Activated CD8-positive, alpha-beta memory T cell treated with anti-CD3 and anti-CD28 coated beads, Interleukin-2, amount 50 U/mL, for 48 hours (primary cell): ENCODE measurements around the gene ABCD3.

Source experiments
- DNase-seq: peaks from one replicate; pipeline ENCODE4 v3.0.0-alpha.2; 2020

ABCD3 gene

DNA sequence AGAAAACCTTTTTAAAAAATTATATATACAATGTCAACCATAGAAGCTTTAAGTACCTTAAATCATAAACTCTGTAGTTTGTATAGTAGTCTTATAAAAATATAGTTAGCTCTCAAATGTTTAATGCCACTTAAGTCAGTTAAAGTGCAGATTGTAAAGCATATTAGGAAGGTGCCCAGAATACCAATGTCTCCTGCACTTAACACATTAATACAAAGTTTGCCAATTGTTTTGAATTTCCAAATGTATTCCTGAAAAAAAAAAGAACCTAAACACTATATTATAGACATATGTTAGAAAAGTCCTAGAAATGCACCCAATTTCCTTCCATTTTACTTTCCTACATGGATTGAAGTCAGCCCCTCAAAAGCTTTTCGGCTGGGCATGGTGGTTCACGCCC lies 111.2 kb downstream of the ABCD3 start:
- no peak for DNase-seq

- no peak for DNase-seq
These were observed 112.2 kb downstream of the ABCD3 start for GRCh38 chr1:94530373-94530878.

DNA sequence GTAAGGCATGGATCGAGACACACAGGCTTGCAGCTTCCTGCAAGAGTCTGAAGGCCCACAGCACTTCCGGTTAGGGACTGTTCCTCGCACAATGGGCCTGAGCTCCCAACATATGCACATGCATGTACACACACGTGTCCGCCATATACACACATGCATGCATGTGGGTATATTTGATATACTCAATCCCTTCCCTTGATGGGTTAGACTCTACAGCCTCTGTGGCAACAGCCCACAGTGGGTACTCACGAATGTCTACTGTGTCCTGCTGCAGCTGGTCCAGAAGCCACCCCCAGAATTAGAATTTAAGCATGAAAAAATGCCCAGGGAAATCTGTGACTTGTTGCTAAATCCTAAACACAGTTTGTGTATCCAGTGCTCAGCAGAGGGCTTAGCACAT lies 113.5 kb downstream of the ABCD3 start:
- no peak for DNase-seq

- no peak for DNase-seq
These were observed 113.9 kb downstream of the ABCD3 start for GRCh38 chr1:94532077-94532476.

DNA sequence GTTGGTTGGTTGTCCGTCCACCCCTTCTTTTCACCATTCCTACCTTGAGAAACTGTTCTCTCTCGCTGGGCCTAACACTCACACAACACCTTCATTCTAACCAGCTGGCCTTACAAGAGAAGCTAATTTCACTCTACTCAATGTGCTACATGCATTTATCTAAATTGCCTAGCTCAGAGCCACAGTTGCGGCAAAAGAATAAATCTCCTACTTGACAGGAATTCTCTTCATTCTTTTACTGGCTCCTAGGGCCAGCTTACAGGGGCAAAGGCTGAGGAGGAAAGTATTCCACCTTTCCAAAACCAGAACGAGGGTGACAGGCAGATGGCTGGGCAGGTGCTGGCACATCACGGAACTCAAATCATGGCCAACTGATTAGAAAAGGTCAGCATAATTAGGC lies 116.9 kb downstream of the ABCD3 start:
- no peak for DNase-seq

DNA sequence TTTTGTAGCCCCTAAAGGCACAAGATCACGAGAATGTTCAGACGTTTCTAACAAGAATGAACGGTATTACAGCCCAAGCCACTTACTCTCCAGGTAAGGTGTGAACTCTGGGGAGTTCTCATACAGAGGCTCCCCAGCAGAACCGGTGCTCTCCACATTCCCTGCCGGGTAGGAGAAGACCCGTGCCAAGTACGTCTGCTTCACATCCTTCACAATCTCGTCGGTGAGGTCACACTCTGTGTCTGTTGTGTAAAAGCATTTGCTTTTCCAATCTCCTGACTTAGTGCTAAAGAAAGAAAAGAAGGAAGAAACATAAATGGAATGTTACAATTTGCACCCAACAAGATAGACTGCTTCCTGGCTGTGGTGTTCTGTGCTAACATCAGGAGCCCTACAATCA lies 117.7 kb downstream of the ABCD3 start:
- no peak for DNase-seq

GRCh38 chr1:94537254-94537653 lies 119.1 kb downstream of the ABCD3 start:
- DNase-seq = no peak

GRCh38 chr1:94538243-94538827 lies 120.1 kb downstream of the ABCD3 start:
- DNase-seq = no peak

- DNase-seq = no peak
These were observed 121.3 kb downstream of the ABCD3 start for GRCh38 chr1:94539496-94539895.

DNA sequence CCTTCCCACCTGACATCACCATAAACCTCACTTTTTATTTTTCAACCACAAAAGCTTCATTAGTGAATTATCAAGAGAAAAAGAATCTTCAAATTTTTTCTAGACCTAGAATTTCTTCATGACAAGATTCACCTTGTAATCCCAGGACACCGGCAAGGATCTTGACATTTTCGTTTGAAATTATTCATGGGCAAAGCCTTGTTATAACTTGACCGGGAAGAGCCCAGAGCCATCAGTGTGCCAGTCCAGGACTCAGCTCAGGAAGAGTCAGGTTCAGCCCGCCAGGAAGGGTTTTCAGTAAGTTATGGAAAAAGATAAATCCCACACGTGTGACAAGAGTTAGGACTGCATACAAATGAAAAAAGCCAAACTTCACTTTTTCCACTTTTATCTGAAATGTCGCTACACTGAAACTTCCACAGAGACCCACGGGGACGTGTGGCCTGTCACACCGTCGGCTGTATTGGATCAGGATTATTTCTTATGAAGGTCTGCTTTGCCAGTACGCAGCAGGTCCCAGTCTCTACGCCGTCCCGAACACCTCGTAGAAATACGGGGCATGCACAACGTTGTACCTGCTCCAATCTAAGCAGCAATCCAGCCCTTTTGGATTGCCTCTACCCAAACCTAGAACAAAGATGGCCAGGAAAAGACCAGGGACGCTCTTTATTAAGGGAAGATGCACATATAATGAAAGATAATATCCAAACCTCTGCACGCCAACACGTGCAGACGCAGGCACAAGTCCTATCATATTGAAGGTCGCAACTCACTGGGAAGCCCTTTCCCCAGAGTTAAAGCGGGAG lies 122.5 kb downstream of the ABCD3 start:
- no peak for DNase-seq

- DNase-seq = peak; percentile 85
These were observed 123.3 kb downstream of the ABCD3 start, which contains the start of gene F3 for GRCh38 chr1:94541246-94542087. Gene F3, minus strand, starts transcription at chr1:94541759. Its CDS starts 123 bp downstream, at chr1:94541636.

DNA sequence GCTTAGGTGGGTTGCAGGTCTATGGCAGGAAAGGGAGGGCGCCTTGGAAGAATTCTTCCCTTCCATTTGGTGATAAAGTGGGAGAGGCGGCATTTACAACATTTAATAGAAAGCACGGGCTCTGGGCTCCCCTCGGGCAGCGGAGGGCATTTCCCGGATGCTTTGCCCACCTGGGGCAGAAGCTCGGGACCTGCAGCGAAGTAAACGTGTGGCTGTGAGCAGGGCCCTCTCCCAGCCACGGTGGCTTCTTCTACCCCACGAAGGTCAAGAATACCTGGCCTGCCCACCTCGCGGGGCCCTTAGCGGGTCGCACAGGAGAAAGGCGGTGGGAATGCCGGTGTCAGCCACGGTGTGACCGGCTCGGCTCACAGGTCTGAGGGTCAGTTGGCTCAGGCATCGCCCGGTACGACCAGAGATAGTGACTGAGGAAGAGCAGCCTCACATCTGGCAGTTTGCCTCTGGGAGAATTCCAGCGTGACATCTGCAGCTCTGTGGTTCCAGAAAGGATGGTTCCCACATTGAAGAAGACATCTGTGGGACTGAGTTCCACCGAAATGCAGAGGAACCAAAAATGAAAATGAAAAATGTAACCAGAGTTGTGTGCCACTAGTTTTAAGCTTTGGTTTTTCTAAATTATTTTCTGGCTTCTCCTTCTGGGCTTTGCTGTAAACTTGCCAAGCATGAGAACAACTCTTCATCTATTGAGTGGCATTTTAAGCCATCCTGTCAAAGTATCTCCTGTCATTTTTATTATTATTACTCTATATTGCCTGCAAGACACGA lies 124.1 kb downstream of the ABCD3 start:
- peak; percentile 53 for DNase-seq

DNA sequence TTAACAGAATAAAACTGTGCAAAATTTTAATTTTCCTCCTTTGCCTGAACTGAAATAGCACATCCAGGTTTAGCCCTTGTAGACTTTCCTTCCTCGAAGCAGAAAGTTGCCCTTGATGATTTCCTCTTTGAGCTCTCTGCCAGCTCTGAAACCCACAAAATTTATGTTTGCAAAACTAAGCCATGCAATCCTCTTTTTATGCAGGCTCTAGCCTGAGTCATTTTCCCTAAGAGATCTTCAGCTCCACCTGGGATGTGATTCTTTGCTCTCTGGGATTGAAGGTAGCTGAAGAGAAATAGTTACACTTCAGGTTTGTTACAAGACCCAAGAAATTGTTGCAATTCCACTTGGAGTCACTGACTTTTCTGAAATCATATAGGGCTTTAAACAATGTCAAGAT lies 124.8 kb downstream of the ABCD3 start:
- no peak for DNase-seq

GRCh38 chr1:94543893-94544635 lies 125.9 kb downstream of the ABCD3 start:
- DNase-seq = no peak

DNA sequence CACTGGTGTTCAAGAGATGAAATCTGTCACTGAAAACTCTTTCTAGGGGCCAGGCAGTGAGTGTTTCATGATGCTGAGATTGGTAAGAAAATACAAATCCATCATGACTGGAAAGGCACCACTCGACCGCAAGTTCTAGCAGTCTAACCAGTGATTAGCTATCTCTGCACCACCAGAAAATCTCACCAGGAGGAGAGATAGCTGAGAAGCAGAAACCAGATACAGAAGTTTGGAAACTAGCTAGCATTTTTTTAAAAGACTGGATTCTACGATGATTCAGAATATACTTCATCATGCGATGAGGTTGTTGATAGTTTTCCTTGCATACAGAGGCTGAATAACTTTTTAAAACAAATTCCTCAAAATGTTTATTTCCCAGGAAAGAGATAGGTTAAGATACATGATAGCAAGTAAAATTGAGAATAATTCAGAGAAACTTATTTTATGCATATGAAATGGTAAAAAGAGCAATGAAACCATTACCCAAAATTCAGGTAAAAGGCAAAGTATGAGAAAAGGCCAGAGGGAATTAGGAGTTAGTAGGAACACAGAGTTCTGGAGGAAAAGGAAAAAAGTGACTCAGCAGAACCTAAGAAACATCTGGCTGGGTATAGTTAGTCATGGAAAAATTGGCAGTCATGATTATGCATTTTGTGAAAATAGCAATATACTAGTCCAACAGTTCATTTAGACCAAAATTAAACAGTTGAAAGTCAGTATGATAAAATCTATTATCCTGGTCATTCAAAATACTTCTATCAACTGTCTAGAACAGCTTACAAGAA lies 126.7 kb downstream of the ABCD3 start:
- DNase-seq = no peak

DNA sequence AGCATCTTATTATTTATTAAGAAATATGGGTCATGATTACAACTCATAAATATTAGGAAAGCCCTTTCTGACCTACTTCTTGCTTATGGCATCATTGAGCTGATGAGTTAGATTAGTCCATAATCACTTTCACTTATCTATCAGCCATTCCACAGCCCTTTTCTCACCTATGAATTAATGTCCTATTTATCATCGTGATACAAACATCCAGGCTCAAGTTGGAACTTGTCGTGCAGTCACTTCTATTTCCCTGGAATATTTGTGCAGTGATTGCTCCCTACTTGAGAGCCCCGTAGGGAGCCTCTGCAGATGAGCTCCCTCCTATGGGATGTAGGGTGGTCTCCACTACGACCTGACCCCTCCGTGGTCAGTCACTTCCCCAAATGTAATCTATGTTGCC lies 131.5 kb downstream of the ABCD3 start:
- no peak for DNase-seq

- no peak for DNase-seq
These were observed 132.2 kb downstream of the ABCD3 start for GRCh38 chr1:94550396-94550795.

DNA sequence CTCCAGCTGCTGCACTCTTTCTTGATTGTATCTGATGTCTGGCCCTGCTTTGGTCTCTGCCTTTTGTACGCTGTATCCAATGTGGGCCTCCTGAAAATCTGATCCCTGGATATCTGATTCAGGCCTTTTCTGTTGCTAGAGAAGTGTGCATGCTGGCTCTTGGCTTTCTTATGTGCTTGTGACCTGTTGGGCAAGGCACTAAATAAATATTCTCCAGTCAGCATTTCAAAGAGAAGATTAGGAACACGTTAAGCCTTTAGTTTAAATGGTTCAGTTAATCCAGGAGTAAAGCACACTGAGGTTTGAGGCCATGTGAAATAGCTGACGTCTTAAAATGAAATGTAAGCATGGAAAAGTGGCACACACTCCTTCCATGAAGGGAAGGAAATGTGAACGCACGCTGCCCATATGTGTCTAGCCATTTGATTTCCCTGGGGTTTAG lies 132.6 kb downstream of the ABCD3 start:
- no peak for DNase-seq

- DNase-seq = no peak
These were observed 133.3 kb downstream of the ABCD3 start for GRCh38 chr1:94551449-94551848.

- DNase-seq = no peak
These were observed 133.9 kb downstream of the ABCD3 start for GRCh38 chr1:94552071-94552586.

DNA sequence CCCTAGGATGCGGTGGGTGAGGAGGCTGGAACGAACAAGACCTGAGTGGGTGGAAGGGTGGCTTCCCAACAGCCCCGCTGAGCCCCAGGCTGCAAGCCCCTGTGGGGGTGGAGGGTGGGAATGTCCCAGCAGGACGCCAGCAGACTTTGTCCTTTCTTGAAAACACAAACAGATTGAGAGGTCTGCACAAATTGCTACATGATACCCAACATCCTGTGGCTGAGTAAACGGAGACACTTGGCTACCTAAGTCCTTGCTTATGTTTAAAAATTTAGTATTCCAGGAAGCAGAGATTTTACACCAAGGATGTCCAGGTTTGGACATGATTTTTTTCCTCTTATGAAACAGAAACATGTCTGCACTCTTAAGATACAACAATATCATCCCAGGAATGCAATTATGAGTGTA lies 135.1 kb downstream of the ABCD3 start:
- DNase-seq = no peak
